H9 (cell line): ENCODE results near the gene PPP1R13B. TPM values are rescaled to one million over a fixed set of nuclear protein-coding genes. Genes with fewer than 3 reads are reported as not detected.

ENCODE experiments used
- DNase-seq: peaks from one replicate; pipeline ENCODE4 v3.0.0-alpha.2; 2017
- H2AFZ ChIP-seq: one replicate; pipeline ENCODE4 v1.6.1; 2013; ENCODE audit warnings: mild to moderate bottlenecking, low read length, control low read depth, moderate library complexity
- H2AK5ac ChIP-seq: 2 replicates; pipeline ENCODE4 v1.6.1; 2013; ENCODE audit warnings: low read length, control low read depth, mixed read lengths; ENCODE audit not compliant: insufficient read length
- H2BK120ac ChIP-seq: one replicate; pipeline ENCODE4 v1.6.1; 2013; ENCODE audit warnings: low read depth, mild to moderate bottlenecking, low read length, control low read depth, inconsistent platforms; ENCODE audit not compliant: poor library complexity, severe bottlenecking
- H2BK12ac ChIP-seq: 2 replicates; pipeline ENCODE4 v1.6.1; 2013; ENCODE audit warnings: low read length, control low read depth, mixed read lengths, low read depth; ENCODE audit not compliant: insufficient read length
- H2BK15ac ChIP-seq: 2 replicates; pipeline ENCODE4 v1.6.1; 2013; ENCODE audit warnings: low read depth, low read length, control low read depth
- H2BK20ac ChIP-seq: one replicate; pipeline ENCODE4 v1.6.1; 2013; ENCODE audit warnings: low read depth, mild to moderate bottlenecking, low read length, control low read depth, inconsistent platforms; ENCODE audit not compliant: poor library complexity, severe bottlenecking
- H2BK5ac ChIP-seq: 2 replicates; pipeline ENCODE4 v1.6.1; 2013; ENCODE audit warnings: low read length, control low read depth, mixed read lengths; ENCODE audit not compliant: insufficient read length
- H3K14ac ChIP-seq: 2 replicates; pipeline ENCODE4 v1.6.1; 2013; ENCODE audit warnings: low read length, control low read depth; ENCODE audit not compliant: insufficient read depth
- H3K18ac ChIP-seq: 2 replicates; pipeline ENCODE4 v1.6.1; 2013; ENCODE audit warnings: low read depth, mild to moderate bottlenecking, mixed read lengths, low read length, control low read depth; ENCODE audit not compliant: insufficient read length
- H3K23ac ChIP-seq: 2 replicates; pipeline ENCODE4 v1.6.1; 2013; ENCODE audit warnings: low read length, control low read depth, mixed read lengths, low read depth; ENCODE audit not compliant: insufficient read length
- H3K23me2 ChIP-seq: 2 replicates; pipeline ENCODE4 v1.6.1; 2013; ENCODE audit warnings: low read depth, mild to moderate bottlenecking, mixed read lengths, low read length, control low read depth; ENCODE audit not compliant: insufficient read length, poor library complexity, severe bottlenecking
- H3K27ac ChIP-seq: 2 replicates; pipeline ENCODE4 v1.5.1; 2013; ENCODE audit warnings: low read length, control low read depth, mixed read lengths, low read depth; ENCODE audit not compliant: insufficient read length
- H3K27me3 ChIP-seq: 2 replicates; pipeline ENCODE4 v1.6.1; 2013; ENCODE audit warnings: low read length, control low read depth, inconsistent platforms; ENCODE audit not compliant: insufficient read depth
- H3K4ac ChIP-seq: 2 replicates; pipeline ENCODE4 v1.6.1; 2013; ENCODE audit warnings: low read depth, mild to moderate bottlenecking, control low read depth, inconsistent platforms, low read length, moderate library complexity
- H3K4me1 ChIP-seq: 2 replicates; pipeline ENCODE4 v1.6.1; 2013; ENCODE audit warnings: low read length, control low read depth, inconsistent platforms; ENCODE audit not compliant: insufficient read depth
- H3K4me2 ChIP-seq: 2 replicates; pipeline ENCODE4 v1.6.1; 2013; ENCODE audit warnings: low read length, control low read depth, mixed read lengths; ENCODE audit not compliant: insufficient read length, insufficient read depth
- H3K56ac ChIP-seq: 2 replicates; pipeline ENCODE4 v1.6.1; 2013; ENCODE audit warnings: low read depth, mild to moderate bottlenecking, mixed read lengths, low read length, control low read depth; ENCODE audit not compliant: insufficient read length
- H3K79me1 ChIP-seq: 2 replicates; pipeline ENCODE4 v1.6.1; 2013; ENCODE audit warnings: low read depth, mild to moderate bottlenecking, moderate library complexity, low read length, control low read depth, inconsistent platforms; ENCODE audit not compliant: insufficient read depth, poor library complexity, severe bottlenecking
- H3K79me2 ChIP-seq: 2 replicates; pipeline ENCODE4 v1.6.1; 2013; ENCODE audit warnings: low read length, control low read depth, inconsistent platforms; ENCODE audit not compliant: insufficient read depth
- H3K9ac ChIP-seq: 2 replicates; pipeline ENCODE4 v1.6.1; 2013; ENCODE audit warnings: low read length, control low read depth, mixed read lengths; ENCODE audit not compliant: insufficient read length; ENCODE audit errors: extremely low read depth
- H3K9me3 ChIP-seq: one replicate; pipeline ENCODE4 v1.6.1; 2013; ENCODE audit warnings: low read depth, low read length, inconsistent platforms; ENCODE audit not compliant: control insufficient read depth
- H3T11ph ChIP-seq: one replicate; pipeline ENCODE4 v1.6.1; 2013; ENCODE audit warnings: mild to moderate bottlenecking, low read length, control low read depth, inconsistent platforms
- H4K20me1 ChIP-seq: one replicate; pipeline ENCODE4 v1.6.1; 2013; ENCODE audit not compliant: control insufficient read depth, insufficient read length, insufficient read depth
- H4K5ac ChIP-seq: 2 replicates; pipeline ENCODE4 v1.6.1; 2013; ENCODE audit warnings: low read depth, mild to moderate bottlenecking, mixed read lengths, low read length, control low read depth; ENCODE audit not compliant: insufficient read length
- H4K8ac ChIP-seq: replicated peaks from 2 replicates; pipeline ENCODE4 v1.6.1; 2013; ENCODE audit warnings: low read length, control low read depth, mixed read lengths, low read depth; ENCODE audit not compliant: insufficient read length
- H4K91ac ChIP-seq: 2 replicates; pipeline ENCODE4 v1.6.1; 2013; ENCODE audit warnings: low read depth, mild to moderate bottlenecking, moderate library complexity, mixed read lengths, low read length, control low read depth; ENCODE audit not compliant: insufficient read length
- H3K27ac Mint-ChIP-seq, 3 experiments: 2 replicates in 2 of 3; 3 replicates in 1 of 3; pipeline ENCODE4 v1.8.0; 2020 to 2021; ENCODE audit warnings: mixed read lengths in 3 of 3, mild to moderate bottlenecking in 1 of 3, moderate library complexity in 1 of 3
- H3K27me3 Mint-ChIP-seq: 2 replicates; pipeline ENCODE4 v1.8.0; 2021; ENCODE audit warnings: low read depth, mild to moderate bottlenecking, moderate library complexity, mixed read lengths
- H3K36me3 Mint-ChIP-seq, 3 experiments: 2 replicates in 2 of 3; 3 replicates in 1 of 3; pipeline ENCODE4 v1.8.0; 2020 to 2021; ENCODE audit warnings: low read depth in 3 of 3, mixed read lengths in 3 of 3; ENCODE audit not compliant: insufficient read depth in 1 of 3
- H3K4me1 Mint-ChIP-seq, 2 experiments: 2 replicates each; pipeline ENCODE4 v1.8.0; 2020; ENCODE audit warnings: mixed read lengths in 2 of 2
- H3K4me3 Mint-ChIP-seq, 2 experiments: 2 replicates in 1 of 2; 3 replicates in 1 of 2; pipeline ENCODE4 v1.8.0; 2020 to 2021; ENCODE audit warnings: mild to moderate bottlenecking in 2 of 2, mixed read lengths in 2 of 2, moderate library complexity in 1 of 2
- H3K9me3 Mint-ChIP-seq, 2 experiments: 2 replicates in 1 of 2; 3 replicates in 1 of 2; pipeline ENCODE4 v1.8.0; 2020; ENCODE audit warnings: mild to moderate bottlenecking in 2 of 2, mixed read lengths in 2 of 2, moderate library complexity in 1 of 2
- CTCF ChIP-seq: fragments of 200-600 bp; sonication (generic); conservative IDR thresholded peaks from 3 replicates; pipeline ENCODE4 v1.8.0; 2021; ENCODE audit warnings: antibody characterized with exemption, mild to moderate bottlenecking
- WGBS: extraction: QIAGEN DNeasy Blood & Tissue Kit; methylation state at CpG from one replicate; pipeline ENCODE4 v1.1.7; 2013; ENCODE audit warnings: missing lambda C conversion rate, low lambda C conversion rate, mixed read lengths; ENCODE audit not compliant: insufficient read length; ENCODE audit errors: extremely low coverage; 5-methylcytosine and 5-hydroxymethylcytosine counted together
- total RNA-seq: library from RNA; stranded (reverse); gene quantifications from 2 replicates; pipeline ENCODE4 v1.2.1, GENCODE V29; 2021

Gene PPP1R13B
- total RNA-seq, 1 experiment from 2014 or later, result 6.0 TPM

DNA sequence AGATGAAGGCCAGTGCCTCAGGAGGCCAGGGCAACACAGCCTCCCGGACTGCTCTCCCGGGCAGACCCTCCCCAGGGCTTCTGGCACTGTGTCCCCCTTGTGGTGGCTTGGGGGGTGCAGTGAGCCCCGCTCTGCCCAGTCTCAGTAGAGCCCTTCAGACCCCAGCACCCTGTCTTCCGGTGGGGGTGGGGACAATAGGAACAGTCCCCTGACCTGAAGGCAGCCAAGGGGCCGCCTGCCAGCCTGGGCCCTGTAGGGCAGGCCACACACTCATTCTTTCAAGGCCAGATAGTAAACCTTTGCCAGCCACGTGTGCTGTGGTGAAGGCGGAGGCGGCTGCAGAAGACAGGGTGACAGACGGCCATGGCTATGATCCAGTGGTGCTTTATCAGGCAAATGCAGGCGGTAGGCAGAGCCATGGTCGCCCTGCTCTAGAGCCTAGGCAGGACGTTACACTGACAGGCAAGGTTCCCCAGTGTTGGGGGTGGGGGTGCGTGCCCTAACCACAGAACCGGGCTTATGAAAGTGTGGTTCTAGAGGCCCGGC, 116.8 kb downstream of the PPP1R13B start:
- Histone ChIP-seq H3K27ac (no peak overlapping the region), H3K79me2 (no peaks in the 10 kb centered on the region), H2BK120ac (no peak overlapping the region), H4K5ac (no peak overlapping the region), H2BK15ac (no peak overlapping the region), H3K4ac (no peak overlapping the region), H4K91ac (no peak overlapping the region), H2BK5ac (no peak overlapping the region), H3K79me1 (no peaks in the 10 kb centered on the region), H3K27me3 (no peaks in the 10 kb centered on the region), H2BK12ac (no peak overlapping the region), H3K4me1 (no peaks in the 10 kb centered on the region), H2BK20ac (no peak overlapping the region), H3K23ac (no peak overlapping the region), H4K20me1 (peaks cover 3% of the 10 kb centered on the region), H3K4me2 (no peak overlapping the region), H3K18ac (no peak overlapping the region), H3K9me3 (no peaks in the 10 kb centered on the region), H3T11ph (no peak overlapping the region), H4K8ac (no peak overlapping the region), H2AFZ (no peak overlapping the region), H3K14ac (no peak overlapping the region; the same call in 1 of the 2 replicates), H3K56ac (no peak overlapping the region), H2AK5ac (no peak overlapping the region), H3K23me2 (no peaks in the 10 kb centered on the region), H3K9ac (no peak overlapping the region)
- no peaks in the 10 kb centered on the region for H3K4me1 Mint-ChIP-seq
- TF ChIP-seq CTCF, result peak; percentile 22; the same call in 1 of the 3 replicates
- H3K27ac Mint-ChIP-seq, result no peak overlapping the region; a peak in 1 of 7 replicates
- H3K9me3 Mint-ChIP-seq, result no peaks in the 10 kb centered on the region
- H3K36me3 Mint-ChIP-seq, result peaks cover 2 to 44% (median 34%) of the 10 kb centered on the region in 3 experiments; a peak in 6 of 7 replicates
- no peak for DNase-seq
- WGBS, result no CpG with 5 or more reads among the region's 15 CpGs
- no peak overlapping the region for H3K4me3 Mint-ChIP-seq
- no peaks in the 10 kb centered on the region for H3K27me3 Mint-ChIP-seq
